Kidney glomerular epithelial cell (primary cell): ENCODE results near the gene OXSR1.
"Not testable (repeated sequence)": the region's sequence is repeated elsewhere in the genome, so short reads cannot be mapped to it uniquely, and the experiment has no call there.

ENCODE experiments used
- DNase-seq: peaks from one replicate; lab custom pipeline; 2025; lab: John Stamatoyannopoulos, UW

Gene OXSR1

DNA sequence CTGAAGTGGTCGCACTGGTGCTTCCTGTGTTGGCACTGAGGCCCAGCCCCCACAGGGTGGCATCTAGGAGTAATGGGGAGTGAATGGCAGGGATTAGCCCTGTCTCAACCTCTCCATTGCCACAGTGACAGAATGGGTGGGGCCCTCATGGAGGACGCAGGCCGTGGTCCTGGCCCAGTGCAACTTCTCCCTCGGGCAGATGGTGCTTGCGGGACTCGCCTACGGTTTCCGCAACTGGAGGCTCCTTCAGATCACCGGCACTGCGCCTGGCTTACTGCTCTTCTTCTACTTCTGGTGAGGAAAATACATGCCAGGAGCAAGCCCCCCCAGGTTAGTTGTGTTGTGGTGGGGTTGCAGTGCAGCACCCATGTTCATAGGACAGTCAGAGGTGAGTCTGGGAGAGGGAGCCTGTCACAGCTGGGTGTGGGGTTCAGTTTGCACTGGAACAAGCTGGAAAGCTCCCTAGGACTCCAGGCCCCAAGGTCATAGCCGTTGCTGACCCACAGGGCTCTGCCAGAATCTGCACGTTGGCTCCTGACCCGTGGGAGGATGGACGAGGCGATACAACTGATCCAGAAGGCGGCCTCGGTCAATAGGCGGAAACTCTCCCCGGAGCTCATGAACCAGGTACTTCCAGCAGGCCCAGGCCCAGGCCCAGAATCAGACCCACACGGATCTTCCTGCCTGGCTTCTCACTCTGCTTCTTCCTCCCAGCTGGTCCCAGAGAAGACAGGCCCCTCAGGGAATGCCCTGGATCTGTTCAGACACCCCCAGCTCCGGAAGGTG, 109.7 kb downstream of the OXSR1 start:
- DNase-seq = no peak

GRCh38 chr3:38275658-38276057, 110.3 kb downstream of the OXSR1 start:
- DNase-seq = no peak

DNA sequence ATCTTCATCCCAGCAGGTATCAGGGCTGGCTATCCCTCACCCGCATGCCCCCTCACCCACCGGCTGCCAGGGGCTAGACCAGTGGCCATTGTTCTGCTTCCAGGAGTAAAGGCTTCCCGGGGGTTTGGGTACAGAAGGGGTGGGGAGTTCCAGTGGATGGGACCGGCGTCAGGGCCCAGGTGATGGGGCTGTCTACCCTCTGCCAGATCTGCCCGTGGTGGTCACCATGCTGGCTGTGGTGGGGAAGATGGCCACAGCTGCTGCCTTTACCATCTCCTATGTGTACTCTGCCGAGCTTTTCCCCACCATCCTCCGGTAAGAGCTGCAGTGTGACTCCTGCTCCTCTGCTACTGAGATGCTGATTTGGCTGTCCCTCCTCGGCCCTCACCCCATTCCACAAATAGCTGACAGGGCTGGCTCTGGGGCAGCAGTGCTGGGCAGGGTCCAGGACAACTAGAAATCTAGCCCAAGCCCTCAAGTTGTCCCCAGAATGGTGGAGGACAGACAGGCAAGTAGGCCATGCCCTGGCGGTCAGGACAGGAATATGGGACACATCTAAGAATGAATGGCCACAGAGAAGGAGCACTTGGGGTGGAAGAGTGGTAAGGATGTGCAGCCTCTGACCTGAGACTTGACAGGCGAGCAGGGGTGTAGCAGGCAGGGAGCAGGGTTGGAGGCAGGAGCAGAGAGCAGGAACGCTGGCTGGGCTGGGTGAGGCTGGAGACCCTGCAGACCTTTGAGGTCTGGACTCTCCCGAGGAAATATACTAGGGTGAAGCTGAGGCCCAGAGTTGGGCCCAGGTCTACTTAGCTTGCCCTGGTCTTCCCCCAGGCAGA, 111.0 kb downstream of the OXSR1 start:
- DNase-seq = no peak

DNA sequence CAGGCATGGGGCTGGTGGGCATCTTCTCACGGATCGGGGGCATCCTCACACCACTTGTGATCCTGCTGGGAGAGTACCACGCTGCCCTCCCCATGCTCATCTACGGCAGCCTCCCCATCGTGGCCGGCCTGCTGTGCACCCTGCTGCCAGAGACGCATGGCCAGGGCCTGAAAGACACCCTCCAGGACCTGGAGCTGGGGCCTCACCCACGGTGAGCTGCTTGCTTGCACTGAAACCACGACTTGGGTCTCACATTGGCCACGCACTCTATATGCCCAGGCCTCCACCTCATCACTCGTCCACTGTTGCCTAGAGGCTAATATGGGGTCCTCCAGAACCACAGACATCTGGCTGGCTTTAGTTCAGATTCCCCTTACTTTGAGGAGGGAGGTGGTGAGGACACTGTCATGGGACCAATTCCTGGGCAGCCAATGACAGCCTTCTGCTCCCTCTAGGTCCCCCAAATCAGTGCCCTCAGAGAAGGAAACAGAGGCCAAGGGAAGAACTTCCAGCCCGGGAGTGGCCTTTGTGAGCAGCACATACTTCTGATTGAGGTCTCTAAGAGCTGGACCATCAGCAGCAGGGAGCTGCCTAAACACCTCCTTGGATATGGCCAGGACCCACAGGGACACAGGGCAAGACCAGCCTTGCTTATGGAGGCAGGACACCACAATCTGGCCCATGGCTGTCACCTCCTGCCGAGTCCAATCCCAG, 111.7 kb downstream of the OXSR1 start:
- DNase-seq = no peak

GRCh38 chr3:38278841-38279240, 113.5 kb downstream of the OXSR1 start:
- DNase-seq = no peak

DNA sequence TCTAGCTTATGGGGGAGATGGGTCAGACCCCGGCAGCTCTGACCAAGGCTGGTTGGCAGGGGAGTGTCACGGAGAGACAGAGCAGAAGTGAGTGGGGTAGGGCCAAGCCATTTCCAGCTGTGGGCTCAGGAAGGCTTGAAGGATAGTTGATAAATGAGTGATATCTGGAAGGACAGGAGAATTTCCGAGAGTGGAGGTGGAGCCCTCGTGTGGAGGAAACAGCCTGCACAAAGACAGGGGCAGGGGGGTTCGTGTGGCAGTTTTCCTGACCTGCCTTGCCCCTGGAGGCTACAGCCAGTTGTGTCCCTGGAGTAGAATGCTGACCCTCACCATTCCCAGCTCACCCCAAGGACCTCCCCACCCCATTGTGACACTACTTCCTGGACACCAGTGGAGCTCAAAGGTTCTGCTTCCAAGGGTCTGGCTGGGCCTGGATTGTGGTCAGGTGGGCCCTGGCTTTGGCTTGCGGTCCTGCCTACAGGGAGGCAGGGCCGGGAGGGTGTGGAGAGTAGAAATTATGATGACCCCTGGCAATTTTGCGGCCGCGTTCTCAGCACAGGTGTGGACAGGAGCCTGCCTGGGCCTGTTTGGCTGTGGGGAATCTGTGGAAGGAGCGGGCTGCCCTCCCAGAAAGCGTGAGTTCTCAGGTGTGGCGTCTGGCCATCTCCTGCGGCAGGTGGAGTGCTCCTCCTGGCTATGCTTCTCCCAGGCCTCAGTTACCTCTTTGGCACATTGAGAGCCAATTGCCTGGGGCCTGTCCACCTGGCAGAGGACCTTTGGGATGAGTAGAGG, 116.8 kb downstream of the OXSR1 start, which contains the start of gene SLC22A14:
SLC22A14 (plus strand) TSS at position 400 of the 792 bp plus-strand sequence. CDS start 23,733 bp downstream, outside the sequence.
- DNase-seq = no peak

- no peak for DNase-seq
Observed at GRCh38 chr3:38283810-38284755, 118.7 kb downstream of the OXSR1 start.

DNA sequence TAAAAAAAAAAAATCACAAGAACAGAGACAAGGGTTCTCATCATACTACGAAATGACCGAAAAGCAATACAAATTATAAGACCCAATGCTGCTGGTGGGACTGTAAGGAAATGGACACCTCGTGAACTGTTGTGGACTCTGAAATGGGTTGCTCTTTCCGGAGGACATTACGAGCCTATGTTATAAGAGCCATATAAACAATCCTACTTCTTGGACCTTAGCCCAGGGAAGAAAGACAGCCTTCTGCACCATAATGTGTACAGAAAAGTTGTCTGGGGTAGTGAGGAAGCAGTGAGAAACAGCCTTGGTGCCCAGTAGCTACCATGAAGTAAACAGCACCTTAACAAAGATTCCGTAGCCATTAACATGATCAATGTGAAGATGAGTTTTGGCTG, 119.4 kb downstream of the OXSR1 start:
- no peak for DNase-seq

DNA sequence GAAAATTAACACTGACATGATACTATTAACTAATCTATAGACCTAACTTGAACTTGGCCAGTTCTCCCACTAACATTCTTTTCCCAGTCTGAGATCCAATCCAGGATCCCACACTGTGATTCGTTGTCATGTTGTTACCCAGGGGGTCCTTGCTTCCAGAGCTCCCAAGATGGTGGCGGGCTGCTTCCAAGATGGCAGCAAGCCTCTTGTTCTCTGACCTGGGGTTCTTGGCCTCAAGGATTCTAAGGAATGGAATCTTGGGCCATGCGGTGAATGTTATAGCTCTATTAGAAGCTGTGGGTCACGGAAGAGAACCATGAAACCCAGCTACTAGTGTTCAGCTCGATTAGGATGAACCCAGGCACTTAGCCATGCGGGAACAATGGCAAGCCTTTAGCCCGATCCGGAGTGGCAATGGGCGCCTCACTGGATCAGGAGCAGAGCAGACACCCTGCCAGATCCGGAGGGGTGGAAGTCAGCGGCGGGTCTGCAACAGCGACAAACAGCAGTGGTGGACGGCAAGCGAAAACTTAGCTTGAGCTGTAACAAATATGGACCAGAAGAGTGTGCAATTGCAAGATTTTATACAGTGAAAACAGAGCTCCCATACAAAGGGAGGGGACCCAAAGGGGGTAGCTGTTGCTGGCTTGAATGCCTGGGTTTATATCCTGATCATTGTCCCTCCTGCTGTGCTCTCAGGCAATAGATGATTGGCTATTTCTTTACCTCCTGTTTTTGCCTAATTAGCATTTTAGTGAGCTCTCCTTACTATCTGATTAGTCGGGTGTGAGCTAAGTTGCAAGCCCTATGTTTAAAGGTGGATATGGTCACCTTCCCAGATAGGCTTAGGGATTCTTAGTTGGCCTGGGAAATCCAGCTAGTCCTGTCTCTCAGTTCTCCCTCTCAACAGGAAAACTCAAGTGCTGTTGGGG, 124.2 kb downstream of the OXSR1 start:
- DNase-seq = not testable (repeated sequence)

- DNase-seq = not testable (repeated sequence)
Observed at GRCh38 chr3:38297053-38297452, 131.7 kb downstream of the OXSR1 start.

DNA sequence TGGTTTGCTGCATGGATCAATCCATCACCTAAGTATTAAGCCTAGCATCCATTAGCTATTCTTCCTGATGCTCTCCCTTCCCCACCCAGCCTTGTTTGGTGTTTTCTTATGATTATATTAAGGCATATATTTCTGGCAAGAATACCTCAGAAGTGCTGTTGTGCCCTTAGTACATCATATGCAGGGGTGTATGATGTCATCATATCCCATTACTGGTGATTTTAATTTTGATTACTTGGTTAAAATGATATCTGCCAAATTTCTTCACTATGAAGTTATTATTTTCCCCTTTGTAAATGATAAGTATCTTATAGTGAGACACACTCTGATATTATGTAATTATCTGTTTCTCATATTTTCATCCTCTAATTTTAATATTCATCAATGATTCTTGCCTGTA, 132.2 kb downstream of the OXSR1 start:
- DNase-seq = no peak

- DNase-seq = peak; percentile 23
Observed at GRCh38 chr3:38297947-38298711, 132.8 kb downstream of the OXSR1 start.
